ENCODE data around the gene NTM.

NTM gene

GRCh38 chr11:131914361-131914774 is 544.0 kb downstream of the NTM start:
- FAIRE-seq (no peak), DNase-seq (ENCODE audit: insufficient read length) (no peak)
- TF ChIP-seq POLR2AphosphoS5 (IDR thresholded peaks at IDR 0.05; ENCODE audit: low read depth, low read length) (no peak), TAF1 (IDR thresholded peaks at IDR 0.05; ENCODE audit: borderline replicate concordance, low read depth, low read length) (no peak), POLR2A (IDR thresholded peaks at IDR 0.05; ENCODE audit: low read depth, low read length) (no peak)

GRCh38 chr11:131916638-131917037 is 546.2 kb downstream of the NTM start:
- no peak for FAIRE-seq
- no peak for TF ChIP-seq POLR2AphosphoS5 (IDR thresholded peaks at IDR 0.05; ENCODE audit: low read depth, low read length)
- TF ChIP-seq POLR2A (IDR thresholded peaks at IDR 0.05; ENCODE audit: low read depth, low read length) = no peak
- TF ChIP-seq TAF1 (IDR thresholded peaks at IDR 0.05; ENCODE audit: borderline replicate concordance, low read depth, low read length) = no peak
- no peak for DNase-seq (ENCODE audit: insufficient read length)

GRCh38 chr11:131917634-131918384 is 547.4 kb downstream of the NTM start:
- FAIRE-seq = no peak
- no peak for DNase-seq (ENCODE audit: insufficient read length)
- no peak for TF ChIP-seq POLR2A (IDR thresholded peaks at IDR 0.05; ENCODE audit: low read depth, low read length)

- DNase-seq (ENCODE audit: insufficient read length) (no peak), FAIRE-seq (no peak)
- TF ChIP-seq TAF1 (IDR thresholded peaks at IDR 0.05; ENCODE audit: borderline replicate concordance, low read depth, low read length) (no peak), POLR2AphosphoS5 (IDR thresholded peaks at IDR 0.05; ENCODE audit: low read depth, low read length) (no peak), POLR2A (IDR thresholded peaks at IDR 0.05; ENCODE audit: low read depth, low read length) (no peak)
Observed at GRCh38 chr11:131918663-131919062, 548.2 kb downstream of the NTM start.

GRCh38 chr11:131922220-131922619 is 551.8 kb downstream of the NTM start:
- DNase-seq (ENCODE audit: insufficient read length) = no peak
- FAIRE-seq = no peak
- no peak for TF ChIP-seq TAF1 (IDR thresholded peaks at IDR 0.05; ENCODE audit: borderline replicate concordance, low read depth, low read length)
- TF ChIP-seq POLR2AphosphoS5 (IDR thresholded peaks at IDR 0.05; ENCODE audit: low read depth, low read length) = no peak
- no peak for TF ChIP-seq POLR2A (IDR thresholded peaks at IDR 0.05; ENCODE audit: low read depth, low read length)

- FAIRE-seq (no peak), DNase-seq (ENCODE audit: insufficient read length) (no peak)
- TF ChIP-seq POLR2AphosphoS5 (IDR thresholded peaks at IDR 0.05; ENCODE audit: low read depth, low read length) (no peak), TAF1 (IDR thresholded peaks at IDR 0.05; ENCODE audit: borderline replicate concordance, low read depth, low read length) (no peak), POLR2A (IDR thresholded peaks at IDR 0.05; ENCODE audit: low read depth, low read length) (no peak)
Observed at GRCh38 chr11:131923309-131923708, 552.9 kb downstream of the NTM start.

GRCh38 chr11:131924001-131924400 is 553.6 kb downstream of the NTM start:
- FAIRE-seq = no peak
- TF ChIP-seq POLR2AphosphoS5 (IDR thresholded peaks at IDR 0.05; ENCODE audit: low read depth, low read length) (no peak), POLR2A (IDR thresholded peaks at IDR 0.05; ENCODE audit: low read depth, low read length) (no peak), TAF1 (IDR thresholded peaks at IDR 0.05; ENCODE audit: borderline replicate concordance, low read depth, low read length) (no peak)
- no peak for DNase-seq (ENCODE audit: insufficient read length)

GRCh38 chr11:131924457-131925201 is 554.2 kb downstream of the NTM start:
- no peak for DNase-seq (ENCODE audit: insufficient read length)
- TF ChIP-seq TAF1 (IDR thresholded peaks at IDR 0.05; ENCODE audit: borderline replicate concordance, low read depth, low read length) = no peak
- TF ChIP-seq POLR2AphosphoS5 (IDR thresholded peaks at IDR 0.05; ENCODE audit: low read depth, low read length) = no peak
- no peak for TF ChIP-seq POLR2A (IDR thresholded peaks at IDR 0.05; ENCODE audit: low read depth, low read length)
- no peak for FAIRE-seq

GRCh38 chr11:131925829-131926228 is 555.4 kb downstream of the NTM start:
- TF ChIP-seq POLR2A (IDR thresholded peaks at IDR 0.05; ENCODE audit: low read depth, low read length) (no peak), TAF1 (IDR thresholded peaks at IDR 0.05; ENCODE audit: borderline replicate concordance, low read depth, low read length) (no peak), POLR2AphosphoS5 (IDR thresholded peaks at IDR 0.05; ENCODE audit: low read depth, low read length) (no peak)
- FAIRE-seq (no peak), DNase-seq (ENCODE audit: insufficient read length) (no peak)

GRCh38 chr11:131928992-131929391 is 558.6 kb downstream of the NTM start:
- no peak for FAIRE-seq
- TF ChIP-seq POLR2A (IDR thresholded peaks at IDR 0.05; ENCODE audit: low read depth, low read length) = no peak
- no peak for TF ChIP-seq TAF1 (IDR thresholded peaks at IDR 0.05; ENCODE audit: borderline replicate concordance, low read depth, low read length)
- DNase-seq (ENCODE audit: insufficient read length) = no peak

GRCh38 chr11:131932584-131933325 is 562.3 kb downstream of the NTM start:
- TF ChIP-seq POLR2AphosphoS5 (IDR thresholded peaks at IDR 0.05; ENCODE audit: low read depth, low read length) (no peak), POLR2A (IDR thresholded peaks at IDR 0.05; ENCODE audit: low read depth, low read length) (no peak), TAF1 (IDR thresholded peaks at IDR 0.05; ENCODE audit: borderline replicate concordance, low read depth, low read length) (no peak)
- DNase-seq (ENCODE audit: insufficient read length) (no peak), FAIRE-seq (no peak)

Data from GM12892 (cell line).